Stimulated activated CD4-positive, alpha-beta T cell treated with anti-CD3 and anti-CD28 coated beads, Interleukin-4, amount 100 ng/mL, for 24 hours (primary cell): Measurements from ENCODE around the gene SKP2.
"Not testable (repeated sequence)": the region's sequence is repeated elsewhere in the genome, so short reads cannot be mapped to it uniquely, and the experiment has no call there.

Experiments
- DNase-seq: peaks from one replicate; pipeline ENCODE4 v3.0.0-alpha.2; 2020

SKP2 gene

GRCh38 chr5:36158144-36158543, 6.2 kb downstream of the SKP2 start:
- no peak for DNase-seq

GRCh38 chr5:36160617-36161016, 8.7 kb downstream of the SKP2 start:
- DNase-seq: no peak

- DNase-seq: no peak
Measured at GRCh38 chr5:36161361-36161760, 9.4 kb downstream of the SKP2 start.

GRCh38 chr5:36162810-36163486, 11.0 kb downstream of the SKP2 start:
- no peak for DNase-seq

- DNase-seq: no peak
Measured at GRCh38 chr5:36164461-36164860, 12.6 kb downstream of the SKP2 start.

- no peak for DNase-seq
Measured at GRCh38 chr5:36168737-36169136, 16.8 kb downstream of the SKP2 start.

- DNase-seq: no peak
Measured at GRCh38 chr5:36170832-36171424, 19.0 kb downstream of the SKP2 start.

GRCh38 chr5:36172599-36172998, 20.7 kb downstream of the SKP2 start:
- no peak for DNase-seq

GRCh38 chr5:36173426-36173825, 21.5 kb downstream of the SKP2 start:
- DNase-seq: no peak

GRCh38 chr5:36174119-36174518, 22.2 kb downstream of the SKP2 start:
- no peak for DNase-seq

GRCh38 chr5:36175043-36175442, 23.1 kb downstream of the SKP2 start:
- DNase-seq: no peak

- DNase-seq: no peak
Measured at GRCh38 chr5:36177154-36177553, 25.2 kb downstream of the SKP2 start.

GRCh38 chr5:36177715-36178523, 26.0 kb downstream of the SKP2 start:
- DNase-seq: no peak

- no peak for DNase-seq
Measured at GRCh38 chr5:36178524-36178890, 26.6 kb downstream of the SKP2 start.

GRCh38 chr5:36179950-36180349, 28.0 kb downstream of the SKP2 start:
- no peak for DNase-seq

- no peak for DNase-seq
Measured at GRCh38 chr5:36180556-36181350, 28.8 kb downstream of the SKP2 start.

- DNase-seq: no peak
Measured at GRCh38 chr5:36181774-36182173, 29.9 kb downstream of the SKP2 start.

GRCh38 chr5:36184408-36184807, 32.5 kb downstream of the SKP2 start:
- DNase-seq: not testable (repeated sequence)

GRCh38 chr5:36193746-36194145, 41.8 kb downstream of the SKP2 start:
- DNase-seq: no peak

- no peak for DNase-seq
Measured at GRCh38 chr5:36198281-36198680, 46.4 kb downstream of the SKP2 start.

GRCh38 chr5:36198783-36199182, 46.9 kb downstream of the SKP2 start:
- DNase-seq: not testable (repeated sequence)

GRCh38 chr5:36199620-36200019, 47.7 kb downstream of the SKP2 start:
- no peak for DNase-seq

- no peak for DNase-seq
Measured at GRCh38 chr5:36200513-36200912, 48.6 kb downstream of the SKP2 start.
